ENCODE measurements around the gene CRYBG1.

DNA sequence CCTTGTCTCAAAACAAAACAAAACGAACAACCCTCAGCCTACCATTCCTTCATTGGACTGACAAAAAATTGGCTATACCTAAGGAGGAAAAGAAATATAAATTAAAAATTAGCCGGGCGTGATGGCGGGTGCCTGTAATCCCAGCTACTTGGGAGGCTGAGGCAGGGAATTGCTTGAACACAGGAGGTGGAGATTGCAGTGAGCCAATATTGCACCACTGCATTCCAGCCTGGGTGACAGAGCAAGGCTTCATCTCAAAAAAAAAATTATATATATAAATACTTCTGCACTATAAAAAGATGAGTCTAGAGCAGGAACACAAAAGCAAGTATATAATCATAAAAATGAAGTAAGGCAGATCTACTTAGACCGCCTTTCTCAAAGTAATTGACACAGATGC is 109.8 kb downstream of the CRYBG1 start:
- TF ChIP-seq, protein P1, sequence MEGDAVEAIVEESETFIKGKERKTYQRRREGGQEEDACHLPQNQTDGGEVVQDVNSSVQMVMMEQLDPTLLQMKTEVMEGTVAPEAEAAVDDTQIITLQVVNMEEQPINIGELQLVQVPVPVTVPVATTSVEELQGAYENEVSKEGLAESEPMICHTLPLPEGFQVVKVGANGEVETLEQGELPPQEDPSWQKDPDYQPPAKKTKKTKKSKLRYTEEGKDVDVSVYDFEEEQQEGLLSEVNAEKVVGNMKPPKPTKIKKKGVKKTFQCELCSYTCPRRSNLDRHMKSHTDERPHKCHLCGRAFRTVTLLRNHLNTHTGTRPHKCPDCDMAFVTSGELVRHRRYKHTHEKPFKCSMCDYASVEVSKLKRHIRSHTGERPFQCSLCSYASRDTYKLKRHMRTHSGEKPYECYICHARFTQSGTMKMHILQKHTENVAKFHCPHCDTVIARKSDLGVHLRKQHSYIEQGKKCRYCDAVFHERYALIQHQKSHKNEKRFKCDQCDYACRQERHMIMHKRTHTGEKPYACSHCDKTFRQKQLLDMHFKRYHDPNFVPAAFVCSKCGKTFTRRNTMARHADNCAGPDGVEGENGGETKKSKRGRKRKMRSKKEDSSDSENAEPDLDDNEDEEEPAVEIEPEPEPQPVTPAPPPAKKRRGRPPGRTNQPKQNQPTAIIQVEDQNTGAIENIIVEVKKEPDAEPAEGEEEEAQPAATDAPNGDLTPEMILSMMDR (conservative IDR thresholded peaks at IDR 0.05): no peak
- no peak for TF ChIP-seq ZFX (IDR thresholded peaks at IDR 0.05)
